ENCODE data around the gene PRR11. TPM values are rescaled to one million over a fixed set of nuclear protein-coding genes. Genes with fewer than 3 reads are reported as not detected.
A peak's percentile ranks its signal among the peaks of the same experiment; 100 is the strongest.

The PRR11 gene
- total RNA-seq, 1 donor: 64.7 TPM

GRCh38 chr17:59152925-59153324, 2.6 kb upstream of the PRR11 start:
- no peak for TF ChIP-seq CTCF (IDR thresholded peaks at IDR 0.05; ENCODE audit: insufficient read depth, low read length)
- no peak for DNase-seq (ENCODE audit: low read depth)
- H3K4me3 ChIP-seq (ENCODE audit: low read depth, low read length): peak overlapping the region; percentile 92

- TF ChIP-seq CTCF (IDR thresholded peaks at IDR 0.05; ENCODE audit: insufficient read depth, low read length): no peak
- DNase-seq (ENCODE audit: low read depth): no peak
- peak overlapping the region; percentile 92 for H3K4me3 ChIP-seq (ENCODE audit: low read depth, low read length)
These were observed 1.2 kb upstream of the PRR11 start for GRCh38 chr17:59154292-59154720.

DNA sequence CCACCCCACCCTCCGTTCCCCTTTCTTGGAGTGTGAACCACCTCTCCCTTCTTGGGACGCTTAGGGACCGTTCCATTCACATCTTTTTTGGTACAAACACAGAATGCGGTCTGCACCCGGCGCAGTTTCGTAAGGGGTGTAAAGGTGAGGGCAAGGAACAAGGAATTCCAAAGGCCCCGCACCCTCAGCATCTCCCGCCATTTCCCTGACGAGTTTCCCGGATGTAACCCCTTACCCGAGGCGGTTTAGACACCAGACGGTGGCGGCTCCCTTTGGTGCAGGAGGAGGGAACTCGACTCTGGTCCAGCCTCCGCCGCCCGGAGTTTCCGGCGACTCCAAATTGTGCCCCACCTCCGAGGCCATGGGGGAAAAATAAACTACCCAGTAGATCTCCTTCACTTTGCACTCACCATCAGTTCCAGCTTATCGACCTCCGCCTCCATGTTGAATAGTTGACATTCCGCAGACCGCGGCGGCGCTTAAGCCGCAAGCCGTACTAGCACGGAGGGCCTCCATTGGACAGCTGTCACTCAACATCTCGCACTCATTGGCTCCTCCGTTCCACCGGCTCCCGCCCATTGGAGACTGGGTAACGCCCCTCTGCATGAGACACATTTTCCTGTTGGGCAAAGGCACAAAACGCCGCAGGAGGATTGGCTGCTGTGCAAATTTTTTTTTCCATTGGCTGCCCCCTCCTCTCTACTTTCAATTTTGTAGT, 666 bp upstream of the PRR11 start, which contains the start of gene SKA2:
TSS of gene SKA2 (minus strand) at position 466 of the 718 bp plus-strand sequence. CDS start at position 443, 23 bp downstream.
- DNase-seq (ENCODE audit: low read depth): no peak
- H3K4me3 ChIP-seq (ENCODE audit: low read depth, low read length): peak within 1 kb of the TSS; percentile 92
- TF ChIP-seq CTCF (IDR thresholded peaks at IDR 0.05; ENCODE audit: insufficient read depth, low read length): no peak

GRCh38 chr17:59160157-59161025, 4.8 kb downstream of the PRR11 start:
- H3K4me3 ChIP-seq (ENCODE audit: low read depth, low read length): no peak overlapping the region
- DNase-seq (ENCODE audit: low read depth): peak; percentile 12
- no peak for TF ChIP-seq CTCF (IDR thresholded peaks at IDR 0.05; ENCODE audit: insufficient read depth, low read length)

DNA sequence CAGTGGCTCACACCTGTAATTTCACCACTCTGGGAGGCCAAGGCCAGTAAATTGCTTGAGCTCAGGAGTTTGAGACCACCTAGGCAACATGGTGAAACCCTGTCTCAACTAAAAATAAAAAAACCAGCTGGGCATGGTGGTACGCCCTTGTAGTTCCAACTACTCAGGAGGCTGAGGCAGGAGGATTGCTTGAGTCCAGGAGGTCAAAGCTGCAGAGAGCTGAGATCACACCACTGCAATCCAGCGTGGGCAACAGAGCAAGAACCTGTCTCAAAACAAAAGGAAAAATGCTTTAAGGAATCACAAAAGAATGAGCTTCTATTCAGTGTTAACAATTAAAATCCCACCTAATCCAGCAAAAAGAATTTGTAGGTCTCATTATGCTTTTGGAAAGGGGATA, 5.9 kb downstream of the PRR11 start:
- no peak overlapping the region for H3K4me3 ChIP-seq (ENCODE audit: low read depth, low read length)
- no peak for TF ChIP-seq CTCF (IDR thresholded peaks at IDR 0.05; ENCODE audit: insufficient read depth, low read length)
- no peak for DNase-seq (ENCODE audit: low read depth)

- TF ChIP-seq CTCF (IDR thresholded peaks at IDR 0.05; ENCODE audit: insufficient read depth, low read length): peak; percentile 71
- H3K4me3 ChIP-seq (ENCODE audit: low read depth, low read length): no peak overlapping the region
- DNase-seq (ENCODE audit: low read depth): peak; percentile 66
These were observed 10.4 kb downstream of the PRR11 start for GRCh38 chr17:59165933-59166342.
